GM23248 (cell line): ENCODE results near the gene PSMB11.

Source experiments
- EZH2 ChIP-seq: fragments of 200-600 bp; sonication (generic); IDR thresholded peaks from 2 replicates; pipeline ENCODE4 v1.6.1; 2018; ENCODE audit warnings: antibody characterized with exemption, mild to moderate bottlenecking; ENCODE audit not compliant: insufficient read depth, poor library complexity, severe bottlenecking
- EZH2phosphoT487 ChIP-seq: fragments of 200-600 bp; sonication (generic); IDR thresholded peaks from 2 replicates; pipeline ENCODE4 v1.6.1; 2018; ENCODE audit warnings: antibody characterized with exemption, moderate library complexity, mild to moderate bottlenecking, low read depth; ENCODE audit not compliant: insufficient read depth

DNA sequence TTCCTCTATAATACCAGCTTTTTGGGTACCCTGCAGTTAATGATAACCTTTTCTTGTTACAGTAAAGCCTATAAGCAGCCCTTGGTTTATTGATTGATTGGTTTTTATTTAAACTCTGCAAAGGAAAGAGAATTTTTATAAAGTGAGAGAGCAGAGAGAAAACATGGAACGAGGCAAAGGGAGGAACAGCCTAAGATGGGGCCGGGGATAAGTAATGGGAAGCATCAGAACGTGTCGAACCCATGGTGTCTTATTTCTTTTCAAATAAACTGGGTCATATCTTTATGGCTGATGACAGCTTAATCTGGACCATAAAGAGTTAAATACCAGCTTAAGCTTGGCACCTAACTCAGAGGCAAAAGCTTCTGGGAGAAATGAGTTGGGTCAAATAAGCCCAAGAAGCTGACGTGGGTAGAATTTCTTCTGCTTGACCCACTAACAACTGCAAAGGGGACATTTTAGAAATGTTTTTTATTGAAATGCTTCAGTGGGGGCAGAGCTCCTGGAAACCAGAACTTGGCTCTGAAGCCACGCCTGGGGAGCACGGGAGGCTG, 20.0 kb upstream of the PSMB11 start:
- no peak for TF ChIP-seq EZH2
- TF ChIP-seq EZH2phosphoT487, result no peak
